Right forelimb (tissue), 1 donor: ENCODE measurements around the gene TBC1D16.

Experiments used
- DNase-seq: peaks from one replicate; pipeline ENCODE4 v3.0.0-alpha.2; 2018

The TBC1D16 gene, protein sequence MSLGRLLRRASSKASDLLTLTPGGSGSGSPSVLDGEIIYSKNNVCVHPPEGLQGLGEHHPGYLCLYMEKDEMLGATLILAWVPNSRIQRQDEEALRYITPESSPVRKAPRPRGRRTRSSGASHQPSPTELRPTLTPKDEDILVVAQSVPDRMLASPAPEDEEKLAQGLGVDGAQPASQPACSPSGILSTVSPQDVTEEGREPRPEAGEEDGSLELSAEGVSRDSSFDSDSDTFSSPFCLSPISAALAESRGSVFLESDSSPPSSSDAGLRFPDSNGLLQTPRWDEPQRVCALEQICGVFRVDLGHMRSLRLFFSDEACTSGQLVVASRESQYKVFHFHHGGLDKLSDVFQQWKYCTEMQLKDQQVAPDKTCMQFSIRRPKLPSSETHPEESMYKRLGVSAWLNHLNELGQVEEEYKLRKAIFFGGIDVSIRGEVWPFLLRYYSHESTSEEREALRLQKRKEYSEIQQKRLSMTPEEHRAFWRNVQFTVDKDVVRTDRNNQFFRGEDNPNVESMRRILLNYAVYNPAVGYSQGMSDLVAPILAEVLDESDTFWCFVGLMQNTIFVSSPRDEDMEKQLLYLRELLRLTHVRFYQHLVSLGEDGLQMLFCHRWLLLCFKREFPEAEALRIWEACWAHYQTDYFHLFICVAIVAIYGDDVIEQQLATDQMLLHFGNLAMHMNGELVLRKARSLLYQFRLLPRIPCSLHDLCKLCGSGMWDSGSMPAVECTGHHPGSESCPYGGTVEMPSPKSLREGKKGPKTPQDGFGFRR

DNA sequence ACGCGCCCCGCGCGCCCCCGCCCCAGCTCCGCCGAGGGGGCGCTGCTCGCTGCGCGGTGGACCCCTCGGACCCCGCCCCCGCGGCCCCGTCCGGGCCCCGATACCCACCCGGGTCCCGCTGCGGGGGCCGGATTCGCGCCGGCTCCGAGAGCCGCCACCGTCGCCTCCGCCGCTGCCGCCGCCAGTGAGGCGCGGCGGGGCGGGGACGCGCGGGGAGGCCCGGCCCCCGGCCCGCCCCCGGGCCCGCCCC is at the start of gene TBC1D16:
Gene TBC1D16, minus strand, starts transcription at position 186 of the 250 bp plus-strand sequence. CDS start 22,325 bp downstream, outside the sequence.
- DNase-seq = no peak

GRCh38 chr17:80084773-80085172 is 49.1 kb upstream of the TBC1D16 start:
- no peak for DNase-seq

- no peak for DNase-seq
These were observed 47.5 kb upstream of the TBC1D16 start for GRCh38 chr17:80083136-80083661.

DNA sequence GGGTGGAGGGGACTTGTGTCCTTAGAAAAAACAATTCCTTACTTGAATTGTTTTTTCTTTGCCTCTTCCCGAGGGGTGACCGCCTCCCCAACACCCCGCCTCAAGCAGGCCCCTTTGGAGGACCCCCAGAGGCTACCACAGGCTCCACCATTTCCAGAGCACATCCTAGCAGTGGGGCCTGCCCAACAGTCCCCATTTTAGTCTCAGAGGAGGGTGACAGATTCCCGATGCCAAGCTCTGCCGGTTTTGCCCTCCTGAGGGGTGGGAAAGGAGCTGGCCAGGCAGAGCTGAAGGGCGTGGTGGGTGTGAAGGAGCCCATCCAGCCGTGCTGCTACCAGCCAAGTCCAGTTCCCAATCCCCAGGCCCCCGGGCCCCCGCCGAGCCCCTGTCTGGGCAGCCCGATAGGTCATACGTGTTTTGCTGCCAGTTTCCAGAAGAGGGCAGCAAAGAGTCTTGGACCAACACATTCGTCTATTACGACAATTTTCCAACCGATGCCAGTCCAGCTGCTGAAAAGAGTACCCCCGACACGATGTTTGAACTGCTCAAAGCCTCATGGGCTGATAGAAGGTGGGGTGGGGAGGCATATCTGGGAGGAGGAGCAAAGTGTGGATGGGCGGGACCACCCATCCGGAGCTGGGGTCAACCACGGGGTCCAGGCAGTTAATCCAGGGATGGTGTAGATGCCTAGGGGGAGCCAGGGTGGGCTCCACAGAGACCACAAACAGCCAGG is 46.9 kb upstream of the TBC1D16 start:
- DNase-seq = peak; percentile 77

- DNase-seq = no peak
These were observed 45.9 kb upstream of the TBC1D16 start for GRCh38 chr17:80081596-80081995.

DNA sequence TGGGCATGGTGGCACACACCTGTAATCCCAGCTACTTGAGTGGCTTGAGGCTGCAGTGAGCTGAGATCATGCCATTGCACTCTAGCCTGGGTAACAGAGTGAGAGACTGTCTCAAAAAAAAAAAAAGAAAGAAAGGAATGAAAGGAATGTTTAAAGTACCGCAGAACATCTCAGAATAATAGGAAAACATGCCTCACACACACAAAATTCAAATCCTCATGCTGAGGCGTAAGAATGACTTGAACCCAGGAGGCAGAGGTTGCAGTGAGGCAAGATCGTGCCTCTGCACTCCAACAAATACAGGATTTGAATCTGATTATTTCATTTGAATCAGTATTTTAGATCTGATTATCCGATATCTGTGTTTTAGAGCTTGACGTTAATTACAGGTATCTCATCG is 44.4 kb upstream of the TBC1D16 start:
- no peak for DNase-seq

DNA sequence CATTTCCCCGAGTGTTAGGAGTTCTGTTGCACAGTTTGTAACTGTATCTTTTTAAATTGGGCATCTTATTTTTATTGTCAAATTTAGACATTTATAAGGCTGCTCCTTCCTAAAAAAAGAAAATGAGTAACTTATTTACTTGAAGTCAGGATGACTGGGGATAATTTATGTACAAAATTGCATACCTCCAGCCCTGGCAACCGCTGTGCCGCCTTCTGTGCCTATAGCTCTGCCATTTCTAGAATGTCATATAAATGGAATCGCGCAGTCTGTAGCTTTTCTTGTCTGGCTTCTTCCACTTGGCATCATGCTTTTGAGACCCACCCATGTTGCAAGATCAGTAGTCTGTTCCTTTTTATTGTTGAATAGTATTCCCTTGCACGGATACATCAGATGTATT is 36.7 kb upstream of the TBC1D16 start:
- DNase-seq = no peak

DNA sequence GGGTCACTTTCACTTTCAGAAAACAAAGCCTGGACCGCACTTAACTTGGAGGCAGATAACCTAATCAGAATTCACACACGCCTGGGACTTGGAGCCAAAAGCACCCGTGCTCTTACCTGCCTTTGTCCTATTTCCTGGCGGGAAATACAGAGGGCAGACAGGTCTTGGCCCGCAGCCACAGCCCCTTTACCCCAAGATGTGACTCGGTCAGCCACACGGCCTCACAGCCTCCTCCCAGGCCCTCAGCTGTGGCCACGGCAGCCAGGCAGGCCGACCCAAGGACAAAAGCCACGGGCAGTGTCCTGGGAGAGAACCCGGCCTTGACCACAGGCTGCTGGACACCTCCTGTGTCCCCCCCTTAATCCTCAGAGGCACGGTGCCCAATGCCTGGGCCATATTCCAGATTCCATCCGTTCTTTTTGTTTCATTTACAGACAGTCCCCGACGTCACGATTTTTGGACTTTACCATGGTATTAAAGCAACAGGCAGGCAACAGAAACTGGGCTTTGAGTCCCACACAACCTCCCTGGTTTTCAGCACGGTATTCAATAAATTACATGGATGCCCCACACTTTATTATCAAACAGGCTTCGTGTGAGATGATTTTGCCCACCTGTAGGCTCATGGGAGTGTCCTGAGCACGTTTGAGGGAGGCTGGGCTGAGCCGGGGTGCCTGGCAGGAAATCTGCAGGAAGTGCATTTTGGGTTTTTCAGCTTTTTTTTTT is 35.6 kb upstream of the TBC1D16 start:
- DNase-seq = no peak

DNA sequence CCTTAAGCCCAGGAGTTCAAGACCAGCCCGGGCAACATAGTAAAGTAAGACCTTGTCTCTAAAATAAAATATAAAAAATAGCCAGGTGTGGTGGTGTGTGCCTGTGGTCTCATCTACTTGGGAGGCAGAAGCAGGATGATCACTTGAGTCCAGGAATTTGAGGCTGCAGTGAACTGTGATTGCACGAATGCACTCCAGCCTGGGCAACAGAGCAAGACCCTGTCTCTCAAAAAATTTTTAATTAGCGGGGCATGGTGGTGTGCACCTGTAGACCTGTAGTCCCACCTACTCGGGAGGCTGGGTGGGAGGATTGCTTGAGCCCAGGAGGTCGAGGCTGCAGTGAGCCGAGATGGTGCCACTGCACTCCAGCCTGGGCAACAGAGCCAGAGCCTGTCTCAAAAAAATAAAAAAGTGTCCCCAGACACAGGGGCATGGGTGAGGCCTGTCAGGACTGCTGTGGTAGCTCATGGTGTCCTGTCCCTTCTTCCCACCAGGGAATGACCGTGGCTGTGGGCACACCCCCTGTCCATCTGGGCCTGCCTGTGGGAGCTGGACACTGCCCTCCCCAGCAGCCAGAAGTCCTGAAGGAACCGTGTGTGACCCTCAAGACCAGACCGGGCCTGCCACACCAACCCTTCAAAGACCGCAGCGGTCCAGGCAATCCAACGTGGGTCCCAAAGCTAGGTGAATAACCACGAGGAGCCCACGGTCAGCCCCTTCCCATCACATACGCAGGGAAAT is 34.9 kb upstream of the TBC1D16 start:
- no peak for DNase-seq

DNA sequence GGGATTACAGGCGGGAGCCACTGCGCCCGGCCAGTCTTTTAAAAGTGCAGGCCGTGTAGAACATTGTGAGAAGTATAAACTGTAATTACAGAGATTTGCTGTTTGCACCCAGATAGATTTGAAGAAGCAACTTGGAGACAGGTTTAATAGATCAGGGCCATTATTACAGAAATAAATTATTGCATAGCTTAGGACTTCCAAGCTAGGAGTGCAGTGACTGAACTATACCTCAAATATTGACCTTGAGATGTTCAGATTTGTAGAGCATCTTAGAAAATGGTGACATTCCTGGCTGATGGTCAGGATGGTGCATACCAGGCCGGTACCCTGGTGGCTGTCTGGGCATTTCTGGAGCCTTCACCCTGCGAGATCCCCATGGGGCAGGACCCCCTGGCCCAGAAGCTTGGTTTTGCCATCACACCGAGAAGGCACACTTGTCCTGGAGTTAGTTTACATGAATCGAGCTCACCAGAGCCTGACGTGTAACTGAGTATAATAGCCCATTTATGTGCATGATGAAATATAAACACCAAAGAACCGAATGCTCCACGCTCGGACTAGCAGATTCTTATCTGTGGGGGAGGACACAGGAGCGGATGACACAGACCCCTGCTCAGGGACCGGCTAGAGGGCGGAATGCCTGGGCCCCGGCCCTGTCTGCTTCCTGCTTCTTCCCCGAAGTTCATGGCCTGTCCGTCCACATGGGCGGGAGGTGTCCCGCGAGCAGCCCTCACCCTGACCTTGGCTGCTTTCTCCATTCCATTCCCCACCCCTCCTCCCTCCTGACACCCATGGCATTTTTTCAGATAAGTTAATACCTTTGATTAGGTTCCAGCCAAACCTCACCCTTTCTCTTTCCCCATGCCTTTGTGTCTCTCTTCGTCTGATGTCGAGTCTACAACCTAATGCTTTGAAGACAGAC is 32.9 kb upstream of the TBC1D16 start:
- DNase-seq = no peak

DNA sequence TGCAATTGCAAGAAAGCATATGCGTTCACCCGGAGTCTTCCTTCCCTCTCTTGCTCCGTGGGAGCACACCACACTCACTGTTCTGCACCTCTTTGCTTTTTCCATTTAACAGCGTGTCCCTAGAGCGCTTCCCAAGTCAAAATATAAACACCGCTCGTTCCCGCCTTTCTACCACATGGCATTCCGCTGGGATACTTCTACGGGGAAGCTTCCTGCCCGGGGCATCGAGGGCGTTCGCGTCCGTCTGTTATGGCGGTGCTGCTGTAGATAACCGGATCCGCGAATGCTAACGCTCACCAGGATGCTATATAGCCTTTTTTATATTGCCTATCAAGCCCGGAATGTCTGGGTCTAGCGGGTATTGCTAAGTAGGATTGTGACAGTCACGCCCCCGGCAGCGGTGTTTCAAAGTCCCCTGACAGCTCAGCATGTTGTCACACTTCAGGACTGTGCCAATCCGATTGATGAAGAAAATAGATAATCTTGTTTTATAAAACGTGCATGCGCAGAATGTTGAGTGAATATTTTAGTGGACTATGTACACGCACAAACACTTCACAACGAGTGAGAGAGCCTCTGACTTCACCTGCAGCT is 31.8 kb upstream of the TBC1D16 start:
- no peak for DNase-seq

DNA sequence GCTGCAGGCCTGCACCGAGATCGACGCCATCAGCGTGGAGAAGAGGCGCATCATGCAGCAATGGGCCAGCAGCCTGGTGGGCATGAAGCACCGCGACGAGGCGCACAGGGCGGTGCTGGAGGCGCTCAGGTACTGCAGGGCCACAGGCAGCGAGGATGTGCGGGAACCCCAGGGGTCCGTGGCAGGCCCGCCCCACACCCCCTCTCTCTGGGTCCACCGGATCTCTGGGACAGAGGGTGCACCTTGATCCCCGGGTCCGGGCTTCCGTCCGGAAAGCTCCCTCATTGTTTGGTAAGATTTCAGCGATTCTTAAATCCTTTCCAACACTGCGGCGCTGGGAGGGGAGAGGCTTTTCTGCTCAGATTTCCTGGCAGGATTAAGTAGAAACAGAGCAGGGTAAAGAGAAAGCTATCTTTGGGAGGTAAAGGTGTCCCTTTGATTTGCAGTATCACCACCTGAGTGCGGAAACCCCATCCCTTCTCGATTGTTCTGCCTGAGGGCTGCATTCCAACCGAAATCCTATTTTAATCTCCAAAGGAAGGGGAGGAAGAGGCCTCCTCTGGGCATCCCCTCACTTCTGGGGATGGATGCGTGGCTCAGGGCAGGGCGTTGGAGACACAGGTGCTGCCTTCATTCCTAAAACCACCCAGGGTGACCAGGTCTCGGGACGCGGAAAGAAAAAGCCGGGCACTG is 30.0 kb upstream of the TBC1D16 start:
- no peak for DNase-seq

GRCh38 chr17:80064696-80065095 is 29.0 kb upstream of the TBC1D16 start:
- DNase-seq = no peak

- no peak for DNase-seq
These were observed 28.3 kb upstream of the TBC1D16 start for GRCh38 chr17:80063830-80064585.

DNA sequence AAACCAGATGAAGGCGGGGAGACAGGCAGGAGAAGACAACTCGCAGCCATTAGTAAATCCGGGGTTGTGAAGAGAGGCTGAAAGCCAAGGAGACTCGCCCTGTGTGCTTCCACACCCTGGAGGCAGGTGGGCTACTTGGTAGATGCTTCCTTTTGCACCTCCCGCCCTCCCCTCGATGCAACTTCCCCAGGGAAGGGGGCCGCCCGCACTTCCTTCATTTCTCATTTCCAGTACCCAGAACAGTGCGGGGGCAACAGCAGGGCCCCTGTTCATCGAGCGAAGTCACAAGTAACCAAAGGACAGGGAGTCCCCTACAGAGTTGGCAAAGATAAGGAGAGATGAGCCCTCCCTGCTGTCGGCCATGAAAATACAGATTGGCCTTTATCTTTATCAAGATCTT is 25.7 kb upstream of the TBC1D16 start:
- DNase-seq = no peak

GRCh38 chr17:80060644-80061043 is 25.0 kb upstream of the TBC1D16 start:
- no peak for DNase-seq

DNA sequence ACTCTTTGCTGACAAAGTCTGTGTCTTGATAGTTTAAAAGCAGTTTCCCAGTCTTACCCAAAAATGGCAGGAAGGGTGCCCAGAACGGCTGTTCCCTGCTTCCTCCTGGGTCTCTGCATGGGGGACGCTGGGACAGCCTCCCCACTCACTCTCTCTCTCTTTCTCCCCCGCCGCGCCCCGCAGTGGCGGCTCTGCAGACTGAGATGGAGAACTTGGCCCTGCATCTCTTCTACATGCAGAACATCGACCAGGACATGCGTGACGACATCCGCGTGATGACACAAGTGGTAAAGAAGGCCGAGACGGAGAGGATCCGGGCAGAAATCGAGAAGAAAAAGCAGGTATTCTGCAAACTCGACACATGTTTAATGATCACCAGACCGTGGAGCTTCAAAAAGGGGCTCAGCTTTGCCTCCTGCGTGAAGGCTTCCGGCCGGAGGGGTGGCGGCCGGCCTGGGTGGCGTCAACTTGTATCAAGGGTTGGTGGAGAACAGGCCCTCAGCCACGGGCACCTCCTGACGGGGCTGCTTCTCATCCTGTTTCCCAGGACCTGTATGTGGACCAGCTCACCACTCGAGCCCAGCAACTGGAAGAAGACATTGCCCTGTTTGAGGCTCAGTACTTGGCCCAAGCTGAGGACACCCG is 22.8 kb upstream of the TBC1D16 start:
- DNase-seq = no peak

DNA sequence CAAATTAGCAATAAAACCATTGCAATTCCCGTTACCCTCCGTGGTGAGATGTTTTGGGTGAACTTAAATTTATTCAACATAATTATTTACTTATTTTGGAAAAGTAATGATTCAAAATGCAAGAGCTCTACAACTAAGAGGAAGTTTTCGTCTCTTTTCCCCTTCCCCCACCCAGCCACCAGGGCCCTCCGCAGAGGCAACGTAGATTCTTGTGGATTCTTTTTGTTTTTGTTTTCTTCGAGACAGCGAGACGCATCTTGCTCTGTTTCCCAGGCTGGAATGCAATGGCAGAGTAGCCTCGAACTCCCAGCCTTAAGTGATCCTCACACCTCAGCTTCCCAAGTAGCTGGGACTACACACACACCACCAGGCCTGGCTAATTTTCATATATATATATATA is 19.9 kb upstream of the TBC1D16 start:
- no peak for DNase-seq

GRCh38 chr17:80053102-80053501 is 17.4 kb upstream of the TBC1D16 start:
- DNase-seq = no peak
